ENCODE data around the gene ERBB3.
"Not testable (repeated sequence)": the region's sequence is repeated elsewhere in the genome, so short reads cannot be mapped to it uniquely, and the experiment has no call there.

ERBB3 gene

DNA sequence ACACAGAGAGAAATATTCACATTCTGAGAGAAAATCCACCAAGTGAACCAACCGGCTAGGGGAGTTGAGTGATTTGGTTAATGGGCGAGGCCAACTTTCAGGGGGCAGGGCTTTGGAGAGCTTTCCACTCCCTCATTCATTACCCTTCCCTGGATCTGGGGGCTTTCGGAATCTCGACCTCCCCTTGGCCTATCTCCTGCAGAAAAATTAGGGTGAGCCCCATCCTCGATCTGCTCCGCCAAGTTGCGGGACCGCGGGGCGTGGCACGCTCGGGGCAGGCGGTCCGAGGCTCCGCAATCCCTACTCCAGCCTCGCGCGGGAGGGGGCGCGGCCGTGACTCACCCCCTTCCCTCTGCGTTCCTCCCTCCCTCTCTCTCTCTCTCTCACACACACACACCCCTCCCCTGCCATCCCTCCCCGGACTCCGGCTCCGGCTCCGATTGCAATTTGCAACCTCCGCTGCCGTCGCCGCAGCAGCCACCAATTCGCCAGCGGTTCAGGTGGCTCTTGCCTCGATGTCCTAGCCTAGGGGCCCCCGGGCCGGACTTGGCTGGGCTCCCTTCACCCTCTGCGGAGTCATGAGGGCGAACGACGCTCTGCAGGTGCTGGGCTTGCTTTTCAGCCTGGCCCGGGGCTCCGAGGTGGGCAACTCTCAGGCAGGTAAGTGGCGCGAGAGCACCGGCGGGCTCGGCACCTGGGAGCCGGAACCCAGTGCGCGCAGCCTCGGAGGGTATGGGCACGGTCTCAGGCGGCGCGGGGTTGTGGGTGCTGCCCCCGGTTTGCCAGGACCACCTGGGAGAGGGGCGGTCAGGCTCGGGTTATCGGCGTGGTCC, at the start of gene ERBB3:
ERBB3 (plus strand) TSS at position 443 of the 833 bp plus-strand sequence; CDS start at position 579, 136 bp downstream.
- peak in 3 of 4 experiments; percentile 9 to 60 (median 17) for DNase-seq

DNA sequence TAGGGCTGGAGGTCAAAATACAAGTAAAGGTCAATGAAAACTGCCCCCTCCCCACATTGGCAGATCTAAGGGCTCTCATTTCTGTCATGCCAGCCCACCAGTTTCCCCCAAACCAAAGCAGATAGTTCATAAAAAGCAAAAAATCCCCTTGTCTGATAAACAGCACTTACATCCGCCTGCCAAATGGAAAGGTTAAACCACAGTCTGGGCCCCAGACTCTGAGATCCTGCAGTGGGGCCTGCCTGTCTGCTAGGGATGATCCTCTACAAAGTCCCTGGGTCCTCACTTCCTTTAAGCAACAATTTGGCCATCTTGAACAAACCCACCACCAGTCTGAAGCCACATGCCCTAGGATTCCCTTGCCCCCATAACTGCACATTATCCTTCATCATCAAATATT, 48.0 kb upstream of the ERBB3 start:
- no peak for DNase-seq

DNA sequence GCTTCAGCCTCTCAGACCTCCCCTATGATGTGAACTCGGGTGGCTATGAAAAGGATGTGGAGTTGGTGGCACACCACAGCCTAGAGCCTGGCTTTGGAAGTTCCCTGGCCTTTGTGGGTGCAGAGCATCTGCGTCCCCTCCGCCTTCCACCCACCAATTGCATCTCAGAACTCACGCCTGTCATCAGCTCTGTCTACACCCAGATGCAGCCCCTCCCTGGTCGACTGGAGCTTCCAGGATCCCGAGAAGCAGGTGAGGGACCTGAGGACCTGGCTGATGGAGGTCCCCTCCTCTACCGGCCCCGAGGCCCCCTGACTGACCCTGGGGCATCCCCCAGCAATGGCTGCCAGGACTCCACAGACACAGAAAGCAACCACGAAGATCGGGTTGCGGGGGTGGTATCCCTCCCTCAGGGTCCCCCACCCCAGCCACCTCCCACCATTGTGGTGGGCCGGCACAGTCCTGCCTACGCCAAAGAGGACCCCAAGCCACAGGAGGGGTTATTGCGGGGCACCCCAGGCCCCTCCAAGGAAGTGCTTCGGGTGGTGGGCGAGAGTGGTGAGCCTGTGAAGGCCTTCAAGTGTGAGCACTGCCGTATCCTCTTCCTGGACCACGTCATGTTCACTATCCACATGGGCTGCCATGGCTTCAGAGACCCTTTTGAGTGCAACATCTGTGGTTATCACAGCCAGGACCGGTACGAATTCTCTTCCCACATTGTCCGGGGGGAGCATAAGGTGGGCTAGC, 45.2 kb upstream of the ERBB3 start:
- no peak for DNase-seq

DNA sequence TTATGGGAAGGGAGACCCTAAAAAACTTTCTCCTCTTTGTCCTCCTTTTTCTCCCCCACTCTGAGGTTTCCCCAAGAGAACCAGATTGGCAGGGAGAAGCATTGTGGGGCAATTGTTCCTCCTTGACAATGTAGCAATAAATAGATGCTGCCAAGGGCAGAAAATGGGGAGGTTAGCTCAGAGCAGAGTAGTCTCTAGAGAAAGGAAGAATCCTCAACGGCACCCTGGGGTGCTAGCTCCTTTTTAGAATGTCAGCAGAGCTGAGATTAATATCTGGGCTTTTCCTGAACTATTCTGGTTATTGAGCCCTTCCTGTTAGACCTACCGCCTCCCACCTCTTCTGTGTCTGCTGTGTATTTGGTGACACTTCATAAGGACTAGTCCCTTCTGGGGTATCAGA, 42.8 kb upstream of the ERBB3 start:
- DNase-seq, result no peak

DNA sequence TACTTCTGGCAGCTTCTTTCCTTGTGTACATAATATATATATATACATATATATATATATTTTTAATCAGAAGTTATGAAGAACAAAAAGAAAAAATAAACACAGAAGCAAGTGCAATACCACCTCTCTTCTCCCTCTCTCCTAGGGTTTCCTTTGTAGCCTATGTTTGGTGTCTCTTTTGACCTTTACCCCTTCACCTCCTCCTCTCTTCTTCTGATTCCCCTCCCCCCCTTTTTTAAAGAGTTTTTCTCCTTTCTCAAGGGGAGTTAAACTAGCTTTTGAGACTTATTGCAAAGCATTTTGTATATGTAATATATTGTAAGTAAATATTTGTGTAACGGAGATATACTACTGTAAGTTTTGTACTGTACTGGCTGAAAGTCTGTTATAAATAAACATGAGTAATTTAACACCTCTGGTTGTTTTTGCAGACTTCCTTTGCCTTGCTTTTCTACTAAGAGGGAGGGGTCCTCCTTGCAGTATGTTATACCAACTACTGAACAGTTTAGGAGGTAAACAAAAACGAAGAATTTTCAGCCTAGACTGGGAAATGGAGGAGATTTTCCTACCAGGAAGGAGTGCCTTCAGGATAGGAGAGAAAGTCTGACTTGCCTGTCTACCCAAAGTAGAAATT, 41.8 kb upstream of the ERBB3 start:
- no peak for DNase-seq

DNA sequence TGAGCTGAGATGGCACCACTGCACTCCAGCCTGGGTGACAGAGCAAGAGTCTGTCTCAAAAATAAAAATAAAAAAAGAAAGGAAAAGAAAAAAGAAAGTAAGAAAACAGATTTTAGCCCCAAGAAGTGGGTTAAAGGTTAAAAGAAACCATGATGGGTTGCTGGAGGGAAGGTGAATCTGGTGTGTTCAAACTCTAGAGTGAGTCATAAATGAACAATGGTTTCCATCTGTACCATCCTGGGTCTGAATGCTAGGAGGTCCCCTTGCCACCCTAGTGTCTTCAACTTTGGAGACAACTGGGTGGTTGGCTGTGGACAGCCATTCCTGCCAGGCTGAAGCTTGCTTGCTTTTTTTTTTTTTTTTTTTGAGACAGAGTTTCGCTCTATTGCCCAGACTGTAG, 39.8 kb upstream of the ERBB3 start:
- no peak for DNase-seq

DNA sequence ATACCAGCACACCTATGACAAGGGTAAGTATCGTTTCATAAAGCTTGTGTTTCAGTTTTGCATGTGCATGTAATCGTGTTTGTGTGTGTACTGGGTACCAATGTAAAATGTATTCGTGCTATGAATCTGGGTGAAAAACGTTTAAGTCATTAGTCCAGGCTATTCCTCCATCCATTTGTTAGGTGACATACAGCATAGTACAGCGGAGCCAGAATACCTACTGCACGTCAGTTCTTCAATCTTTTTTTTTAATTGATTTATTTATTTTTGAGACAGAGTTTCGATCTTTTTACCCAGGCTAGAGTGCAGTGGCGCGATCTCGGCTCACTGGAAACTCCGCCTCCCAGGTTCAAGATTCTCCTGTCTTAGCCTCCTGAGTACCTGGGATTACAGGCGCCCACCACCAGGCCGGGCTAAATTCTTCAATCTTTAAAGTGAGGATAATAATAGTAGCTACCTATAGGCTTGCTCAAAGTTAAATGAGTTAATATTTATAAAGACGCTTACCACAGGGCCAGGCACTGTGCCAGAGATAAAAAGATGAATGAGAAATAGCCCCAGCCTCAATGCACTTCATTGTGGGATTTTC, 38.9 kb upstream of the ERBB3 start:
- no peak for DNase-seq

DNA sequence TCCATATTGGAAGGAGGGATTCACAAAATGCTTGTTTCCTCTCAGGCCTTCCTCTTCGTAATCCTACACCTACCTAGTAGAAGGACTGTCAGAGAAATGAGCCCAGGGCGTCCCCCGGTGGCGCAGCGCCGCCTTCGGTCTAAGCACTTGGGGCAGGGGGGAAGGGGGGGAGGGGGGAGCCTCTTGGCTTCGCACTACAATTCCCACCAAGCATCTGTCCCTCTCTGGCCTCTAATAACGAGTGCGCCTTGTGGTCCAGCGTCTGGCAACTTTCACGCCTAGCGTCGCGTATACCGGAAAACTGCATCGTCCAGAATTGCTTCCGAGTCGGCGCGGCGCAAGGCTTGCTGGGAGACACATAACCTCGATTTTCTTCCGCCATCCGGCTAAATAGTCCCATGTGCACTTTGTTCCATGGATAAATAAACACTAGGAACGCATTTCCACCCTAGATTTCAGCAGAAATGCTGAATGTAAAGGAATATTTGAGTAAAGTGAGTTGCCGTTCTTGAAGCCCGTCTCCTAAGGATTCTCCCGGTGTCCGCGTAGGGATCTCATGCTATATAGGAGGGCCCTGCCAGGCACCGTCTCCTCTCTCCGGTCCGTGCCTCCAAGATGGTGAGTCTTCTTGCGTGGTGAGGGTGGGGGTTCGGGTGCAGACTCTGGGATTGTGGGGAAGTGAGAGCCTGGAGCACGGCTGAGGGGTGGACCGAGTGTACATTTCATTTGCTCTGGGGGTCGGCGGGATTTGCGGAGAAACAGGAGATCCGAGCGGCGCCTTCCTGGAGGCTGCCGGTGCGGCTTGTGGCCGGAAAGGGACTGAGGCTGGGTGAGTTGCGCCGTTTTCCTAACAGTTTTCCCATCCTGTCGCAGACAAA, 38.2 kb upstream of the ERBB3 start, which contains the start of gene RPS26:
RPS26 (plus strand) TSS at position 367 of the 878 bp plus-strand sequence; CDS start at position 616, 249 bp downstream.
- DNase-seq, result peak; percentile 73 to 83 (median 78)

DNA sequence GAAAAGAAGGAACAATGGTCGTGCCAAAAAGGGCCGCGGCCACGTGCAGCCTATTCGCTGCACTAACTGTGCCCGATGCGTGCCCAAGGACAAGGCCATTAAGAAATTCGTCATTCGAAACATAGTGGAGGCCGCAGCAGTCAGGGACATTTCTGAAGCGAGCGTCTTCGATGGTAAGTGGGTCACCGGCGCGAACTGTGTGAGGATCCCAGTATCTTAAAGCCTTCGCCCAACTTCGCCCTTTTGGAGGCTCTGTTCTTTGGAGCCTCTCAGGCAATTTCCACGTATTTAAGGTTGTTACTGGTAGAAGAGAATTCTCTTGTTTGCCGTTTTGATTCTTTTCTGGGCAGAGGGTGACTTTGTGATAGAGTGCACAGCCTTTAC, 37.5 kb upstream of the ERBB3 start:
- DNase-seq, result not testable (repeated sequence)

DNA sequence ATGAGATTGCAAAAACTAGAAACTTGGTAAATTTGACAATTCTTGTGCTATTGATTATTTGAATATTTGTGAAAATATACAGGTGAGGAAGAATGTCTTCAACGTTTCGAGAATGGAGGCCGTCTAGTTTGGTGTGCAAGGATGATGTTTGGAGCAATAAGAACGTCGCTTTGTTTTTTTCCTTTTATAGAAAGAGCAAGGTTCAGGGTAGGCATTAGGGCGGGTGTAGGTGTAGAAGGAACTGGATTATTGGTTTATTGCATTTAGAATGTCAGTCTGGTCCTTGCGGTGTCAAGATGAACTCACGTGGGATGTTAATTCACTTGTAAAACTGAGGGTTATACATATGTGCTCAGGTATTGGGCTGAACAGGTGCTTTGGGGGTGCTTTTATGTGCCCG, 37.1 kb upstream of the ERBB3 start:
- no peak for DNase-seq

DNA sequence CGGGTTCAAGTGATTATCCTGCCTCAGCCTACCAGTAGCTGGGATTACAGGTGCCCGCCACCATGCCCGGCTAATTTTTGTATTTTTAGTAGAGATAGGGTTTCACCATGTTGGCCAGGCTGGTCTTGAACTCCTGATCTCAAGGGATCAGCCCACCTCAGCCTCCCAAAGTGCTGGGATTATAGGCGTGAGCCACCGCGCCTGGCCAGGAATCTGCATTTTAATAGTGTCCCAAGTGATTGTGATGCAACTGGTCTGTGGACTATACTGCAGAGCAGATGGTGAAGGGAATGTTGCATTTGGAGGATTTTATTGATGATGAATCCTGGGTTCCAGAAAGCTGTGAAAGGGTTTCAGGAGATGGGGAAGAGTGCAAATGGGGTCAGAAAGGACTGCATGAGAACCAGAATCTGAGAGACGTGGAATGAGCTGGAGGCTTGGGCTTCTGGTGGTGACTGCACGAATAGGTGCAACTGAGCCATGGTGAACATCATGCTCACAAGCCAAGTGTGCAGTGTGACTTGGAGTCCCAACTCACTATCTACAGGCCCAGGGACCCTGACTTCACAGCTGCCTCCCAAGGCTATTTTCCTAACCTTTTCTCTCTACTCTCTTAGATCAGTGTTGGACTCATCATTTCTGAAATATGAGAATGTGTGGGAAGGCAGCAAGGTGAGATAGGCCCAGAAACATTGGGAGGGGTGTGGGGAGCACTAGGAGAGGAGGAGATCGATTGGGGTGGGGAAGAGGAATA, 33.8 kb upstream of the ERBB3 start:
- no peak for DNase-seq

DNA sequence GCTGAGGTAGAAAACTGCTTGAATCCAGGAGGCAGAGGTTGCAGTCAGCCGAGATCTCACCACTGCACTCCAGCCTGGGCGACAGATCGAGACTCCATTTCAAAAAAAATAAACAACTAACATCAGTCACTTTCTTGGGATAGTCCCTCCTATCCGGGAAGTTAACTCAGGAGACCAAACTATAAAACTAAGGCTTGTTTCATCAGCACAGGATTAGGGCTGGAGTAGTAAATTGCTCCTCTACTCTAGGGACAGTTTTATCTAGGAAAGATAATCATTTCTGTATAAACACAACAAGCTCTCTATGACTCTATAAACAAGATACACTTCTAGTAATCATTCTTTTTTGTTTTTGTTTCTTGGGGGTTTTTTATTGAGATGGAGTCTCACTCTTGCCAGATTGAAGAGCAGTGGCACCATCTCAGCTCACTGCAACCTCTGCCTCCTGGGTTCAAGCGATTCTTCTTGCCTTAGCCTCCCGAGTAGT, 26.5 kb upstream of the ERBB3 start:
- DNase-seq, result no peak

DNA sequence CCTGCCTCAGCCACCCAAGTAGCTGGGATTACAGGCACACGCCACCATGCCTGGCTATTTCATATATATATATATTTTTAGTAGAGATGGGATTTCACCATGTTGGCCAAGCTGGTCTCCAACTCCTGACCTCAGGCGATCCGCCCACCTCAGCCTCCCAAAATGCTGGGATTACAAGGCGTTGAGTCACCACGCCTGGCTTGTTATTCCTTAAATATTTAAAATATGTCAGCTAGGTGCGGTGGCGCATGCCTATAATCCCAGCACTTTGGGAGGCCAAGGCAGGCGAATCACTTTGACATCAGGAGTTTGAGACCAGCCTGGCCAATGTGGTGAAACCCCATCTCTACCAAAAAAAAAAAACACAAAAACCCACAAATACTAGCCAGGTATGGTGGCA, 20.0 kb upstream of the ERBB3 start:
- DNase-seq, result not testable (repeated sequence)

DNA sequence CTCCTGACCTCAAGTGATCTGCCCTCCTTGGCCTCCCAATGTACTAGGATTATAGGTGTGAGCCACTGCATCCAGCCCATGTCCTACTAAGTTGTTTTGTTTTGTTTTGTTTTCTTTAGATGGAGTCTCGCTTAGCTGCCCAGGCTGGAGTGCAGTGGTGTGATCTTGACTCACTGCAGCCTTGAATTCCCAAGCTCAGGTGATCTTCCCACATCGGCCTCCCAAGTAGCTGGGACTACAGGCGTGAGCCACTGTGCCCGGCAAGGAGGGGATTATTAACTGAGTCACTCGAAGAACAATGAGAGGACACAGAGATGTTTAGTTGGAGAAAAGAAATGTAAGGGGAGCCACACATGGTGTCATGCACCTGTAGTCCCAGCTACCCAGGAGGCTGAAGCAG, 18.0 kb upstream of the ERBB3 start:
- DNase-seq, result no peak

DNA sequence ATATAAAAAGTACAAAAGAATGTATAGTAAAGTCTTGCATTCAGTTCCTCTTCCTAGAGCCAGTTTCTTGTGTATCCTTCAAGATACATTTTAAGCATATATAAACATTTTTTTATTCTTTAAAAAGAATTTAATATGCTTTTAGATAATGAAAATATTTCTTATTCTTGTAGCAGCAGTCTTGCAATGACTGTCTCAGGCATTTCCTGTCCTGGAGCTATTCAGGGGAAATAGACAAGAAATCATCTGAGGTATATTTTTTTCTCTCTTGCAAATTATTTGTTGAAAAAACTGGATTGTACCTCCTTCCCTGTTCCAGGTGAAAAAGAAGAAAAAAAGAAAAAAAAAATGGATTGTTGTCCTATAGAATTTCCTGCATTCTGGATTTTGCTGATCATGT, 17.0 kb upstream of the ERBB3 start:
- no peak for DNase-seq

DNA sequence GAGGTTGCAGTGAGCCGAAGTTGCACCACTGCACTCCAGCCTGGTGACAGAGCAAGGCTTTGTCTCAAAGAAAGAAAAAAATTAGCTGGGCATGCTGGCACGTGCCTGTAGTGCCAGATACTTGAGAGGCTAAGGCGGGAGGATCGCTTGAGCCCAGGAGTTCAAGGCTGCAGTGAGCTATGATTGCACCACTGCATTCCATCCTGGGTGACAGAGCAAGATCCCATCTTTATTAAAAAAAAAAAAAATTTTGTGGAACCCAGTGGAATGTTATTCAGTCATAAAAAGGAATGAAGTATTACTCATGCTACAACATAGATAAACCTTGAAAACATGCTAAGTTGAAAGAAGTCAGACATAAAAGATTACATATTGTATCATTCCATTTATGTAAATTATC, 8.3 kb upstream of the ERBB3 start:
- DNase-seq, result no peak

DNA sequence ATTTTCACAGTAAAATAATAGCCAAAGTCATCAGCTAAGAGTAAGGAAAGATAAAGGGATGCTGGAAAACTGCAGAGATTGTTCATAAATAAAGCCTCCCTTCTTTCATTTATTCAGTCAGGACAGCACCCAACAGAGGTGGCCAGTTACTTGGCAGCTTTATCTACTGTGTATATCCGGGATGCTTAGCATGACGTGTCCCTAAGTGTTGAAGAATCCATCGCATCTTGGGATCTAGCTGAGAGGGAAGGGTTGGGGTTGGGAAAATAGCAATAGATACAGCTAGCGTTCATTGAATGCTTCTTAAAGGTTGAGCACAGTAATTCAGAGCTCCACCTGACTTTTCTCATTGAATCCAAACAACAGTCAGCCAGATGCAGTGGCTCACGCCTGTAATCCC, 5.6 kb upstream of the ERBB3 start:
- DNase-seq, result no peak

DNA sequence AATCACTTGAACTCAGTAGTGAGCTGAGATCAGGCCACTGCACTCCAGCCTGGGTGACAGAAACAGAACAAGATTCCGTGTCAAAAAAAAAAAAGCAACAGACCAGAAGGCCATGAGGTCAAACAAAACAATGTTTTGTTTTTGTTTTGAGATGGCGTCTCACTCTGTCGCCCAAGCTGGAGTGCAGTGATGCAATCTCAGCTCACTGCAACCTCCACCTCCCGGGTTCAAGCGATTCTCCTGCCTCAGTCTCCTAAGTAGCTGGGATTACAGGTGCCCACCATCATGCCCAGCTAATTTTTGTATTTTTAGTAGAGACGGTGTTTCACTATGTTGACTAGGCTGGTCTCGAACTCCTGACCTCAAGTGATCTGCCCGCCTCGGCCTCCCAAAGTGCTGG, 2.0 kb upstream of the ERBB3 start:
- DNase-seq, result not testable (repeated sequence)

DNA sequence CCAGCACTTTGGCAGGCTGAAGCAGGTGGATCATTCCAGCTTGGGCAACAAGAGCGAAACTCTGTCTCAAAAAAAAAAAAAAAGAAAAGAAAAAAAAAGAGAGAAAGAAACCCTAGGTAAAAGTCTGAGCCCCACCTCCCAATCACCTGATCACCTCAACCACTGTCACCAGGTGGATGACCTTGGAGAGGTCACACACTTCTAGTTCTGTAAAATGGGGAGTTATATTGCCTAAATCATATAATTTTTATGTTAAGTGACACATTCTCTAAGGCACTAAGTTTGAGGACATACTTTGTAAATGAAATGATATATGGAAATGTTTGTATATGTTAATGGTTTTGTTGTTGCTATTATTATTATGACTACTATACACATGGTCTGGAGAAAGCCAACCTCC, 1.5 kb upstream of the ERBB3 start:
- no peak for DNase-seq

DNA sequence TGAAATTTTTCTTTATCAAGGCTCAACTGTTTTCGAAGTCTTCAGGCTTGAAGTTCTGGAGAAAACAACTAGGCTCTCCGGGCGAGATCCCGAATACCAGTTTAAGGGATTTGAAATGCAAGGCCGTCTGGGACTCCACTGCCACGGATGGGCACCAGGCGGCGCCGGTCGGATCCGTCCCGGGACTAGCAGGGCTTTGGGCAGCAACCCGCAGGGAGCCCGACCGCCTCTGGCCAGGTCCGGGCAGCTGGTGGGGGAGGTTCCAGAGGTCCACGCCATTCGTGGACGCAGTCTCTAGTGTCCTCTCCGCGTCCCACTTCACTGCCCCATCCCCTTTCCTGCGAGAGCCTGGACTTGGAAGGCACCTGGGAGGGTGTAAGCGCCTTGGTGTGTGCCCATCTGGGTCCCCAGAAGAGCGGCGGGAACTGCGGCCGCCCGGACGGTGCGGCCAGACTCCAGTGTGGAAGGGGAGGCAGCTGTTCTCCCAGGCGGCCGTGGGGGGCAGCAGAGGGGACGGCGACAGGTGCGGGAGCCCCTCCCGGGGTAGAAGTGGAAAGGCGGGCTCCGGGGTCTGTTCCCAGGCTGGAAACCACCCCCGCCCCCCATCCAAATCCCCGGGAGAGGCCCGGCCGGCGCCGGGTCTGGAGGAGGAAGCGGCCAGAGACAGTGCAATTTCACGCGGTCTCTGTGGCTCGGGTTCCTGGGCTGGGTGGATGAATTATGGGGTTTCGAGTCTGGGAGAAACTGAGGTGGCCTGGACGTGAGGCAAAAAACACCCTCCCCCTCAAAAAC, 838 bp upstream of the ERBB3 start:
- DNase-seq, result peak in 3 of 4 experiments; percentile 6 to 35 (median 12)

Measured in activated naive CD4-positive, alpha-beta T cell (primary cell).